ENCODE measurements around the gene NUDT19.

NUDT19 gene

GRCh38 chr19:32691952-32692726 is 518 bp downstream of the NUDT19 start (continued):
- TF ChIP-seq ZNF704 (tag by site-specific recombination; IDR thresholded peaks at IDR 0.05) (no peak), PRDM4 (tag by site-specific recombination; IDR thresholded peaks at IDR 0.05) (no peak), ZBTB17 (tag by site-specific recombination; IDR thresholded peaks at IDR 0.05) (peak; percentile 57; the same call in 1 of the 2 replicates), ZNF10 (tag by site-specific recombination; IDR thresholded peaks at IDR 0.05) (no peak; the same call in 1 of the 2 replicates), ZSCAN30 (tag by site-specific recombination; IDR thresholded peaks at IDR 0.05) (peak; percentile 84), ZNF529 (tag by site-specific recombination; IDR thresholded peaks at IDR 0.05; ENCODE audit: insufficient replicate concordance) (no peak), ZNF510 (tag by site-specific recombination; IDR thresholded peaks at IDR 0.05; ENCODE audit: insufficient replicate concordance) (no peak), ZNF423 (tag by site-specific recombination; IDR thresholded peaks at IDR 0.05) (peak; percentile 42), ZNF335 (tag by site-specific recombination; conservative IDR thresholded peaks at IDR 0.05) (peak; percentile 97), PBX3 (CRISPR knock-in tag; IDR thresholded peaks at IDR 0.05) (no peak; the same call in 1 of the 2 replicates), ZFP41 (tag by site-specific recombination; IDR thresholded peaks at IDR 0.05; ENCODE audit: borderline replicate concordance) (0 out of 2 replicates have a peak, but pooled peaks have one; percentile 10), ZNF548 (tag by site-specific recombination; IDR thresholded peaks at IDR 0.05) (no peak), KLF8 (tag by site-specific recombination; IDR thresholded peaks at IDR 0.05) (peak; percentile 82; the same call in 1 of the 2 replicates), ZSCAN16 (tag by site-specific recombination; IDR thresholded peaks at IDR 0.05) (0 out of 2 replicates have a peak, but pooled peaks have one; percentile 20), ZNF561 (tag by site-specific recombination; IDR thresholded peaks at IDR 0.05; ENCODE audit: borderline replicate concordance) (peak; percentile 66), ZSCAN5A (tag by site-specific recombination; IDR thresholded peaks at IDR 0.05) (peak; percentile 92), ZNF416 (tag by site-specific recombination; IDR thresholded peaks at IDR 0.05) (no peak), BCL11A (tag by site-specific recombination; IDR thresholded peaks at IDR 0.05; ENCODE audit: low read depth) (no peak), ZNF747 (tag by site-specific recombination; IDR thresholded peaks at IDR 0.05) (no peak), CTCF (tag by site-specific recombination; IDR thresholded peaks at IDR 0.05) (peak; percentile 34; the same call in 1 of the 2 replicates), ZNF394 (tag by site-specific recombination; IDR thresholded peaks at IDR 0.05; ENCODE audit: borderline replicate concordance) (no peak), ZBTB8A (tag by site-specific recombination; IDR thresholded peaks at IDR 0.05) (peak; percentile 95), YY2 (tag by site-specific recombination; IDR thresholded peaks at IDR 0.05) (peak; percentile 74; the same call in 1 of the 2 replicates), ZFP37 (tag by site-specific recombination; IDR thresholded peaks at IDR 0.05) (peak; percentile 88), ZNF558 (tag by site-specific recombination; IDR thresholded peaks at IDR 0.05) (no peak), ZNF175 (tag by site-specific recombination; IDR thresholded peaks at IDR 0.05) (no peak), ZNF645 (tag by site-specific recombination; IDR thresholded peaks at IDR 0.05) (peak; percentile 93; the same call in 1 of the 2 replicates)

Data from HEK293 (cell line).